NT2/D1 (cell line): Measurements from ENCODE around the gene NTPCR.

ENCODE experiments used
- DNase-seq: peaks from one replicate; pipeline ENCODE4 v3.0.0-alpha.2; 2011; ENCODE audit warnings: low read depth, low spot score
- H3K27me3 ChIP-seq: 2 replicates; pipeline ENCODE4 v1.6.0; 2011; ENCODE audit warnings: mild to moderate bottlenecking; ENCODE audit not compliant: insufficient read length, insufficient read depth
- H3K36me3 ChIP-seq: 2 replicates; pipeline ENCODE4 v1.6.1; 2011; ENCODE audit warnings: mild to moderate bottlenecking, low read length, mixed read lengths; ENCODE audit not compliant: insufficient read depth, insufficient read length
- H3K4me1 ChIP-seq: 2 replicates; pipeline ENCODE4 v1.5.1; 2011; ENCODE audit not compliant: insufficient read depth, insufficient read length
- H3K4me3 ChIP-seq: 2 replicates; pipeline ENCODE4 v1.5.1; 2011; ENCODE audit warnings: low read depth; ENCODE audit not compliant: insufficient read length
- H3K9ac ChIP-seq: 2 replicates; pipeline ENCODE4 v1.6.0; 2011; ENCODE audit warnings: low read depth; ENCODE audit not compliant: insufficient read length
- H3K9me3 ChIP-seq: 2 replicates; pipeline ENCODE4 v1.5.1; 2011; ENCODE audit warnings: mild to moderate bottlenecking, low read length; ENCODE audit not compliant: insufficient read depth
- SUZ12 ChIP-seq: IDR thresholded peaks from 2 replicates; pipeline ENCODE4 v1.6.1; 2011; ENCODE audit not compliant: insufficient read length, insufficient read depth; ENCODE audit errors: extremely low read depth
- YY1 ChIP-seq: IDR thresholded peaks from 2 replicates; pipeline ENCODE4 v1.6.1; 2011; ENCODE audit not compliant: insufficient read length, insufficient read depth
- ZNF274 ChIP-seq: IDR thresholded peaks from 2 replicates; pipeline ENCODE4 v1.6.1; 2011; ENCODE audit warnings: mild to moderate bottlenecking, low read depth, low read length

The NTPCR gene

GRCh38 chr1:232983817-232984567 lies 33.6 kb downstream of the NTPCR start:
- Histone ChIP-seq H3K9me3 (no peaks in the 10 kb centered on the region), H3K9ac (no peak overlapping the region), H3K27me3 (no peaks in the 10 kb centered on the region), H3K4me1 (peaks cover 6% of the 10 kb centered on the region), H3K36me3 (peaks cover 35% of the 10 kb centered on the region), H3K4me3 (no peak overlapping the region)
- no peak for TF ChIP-seq ZNF274
- DNase-seq = no peak

DNA sequence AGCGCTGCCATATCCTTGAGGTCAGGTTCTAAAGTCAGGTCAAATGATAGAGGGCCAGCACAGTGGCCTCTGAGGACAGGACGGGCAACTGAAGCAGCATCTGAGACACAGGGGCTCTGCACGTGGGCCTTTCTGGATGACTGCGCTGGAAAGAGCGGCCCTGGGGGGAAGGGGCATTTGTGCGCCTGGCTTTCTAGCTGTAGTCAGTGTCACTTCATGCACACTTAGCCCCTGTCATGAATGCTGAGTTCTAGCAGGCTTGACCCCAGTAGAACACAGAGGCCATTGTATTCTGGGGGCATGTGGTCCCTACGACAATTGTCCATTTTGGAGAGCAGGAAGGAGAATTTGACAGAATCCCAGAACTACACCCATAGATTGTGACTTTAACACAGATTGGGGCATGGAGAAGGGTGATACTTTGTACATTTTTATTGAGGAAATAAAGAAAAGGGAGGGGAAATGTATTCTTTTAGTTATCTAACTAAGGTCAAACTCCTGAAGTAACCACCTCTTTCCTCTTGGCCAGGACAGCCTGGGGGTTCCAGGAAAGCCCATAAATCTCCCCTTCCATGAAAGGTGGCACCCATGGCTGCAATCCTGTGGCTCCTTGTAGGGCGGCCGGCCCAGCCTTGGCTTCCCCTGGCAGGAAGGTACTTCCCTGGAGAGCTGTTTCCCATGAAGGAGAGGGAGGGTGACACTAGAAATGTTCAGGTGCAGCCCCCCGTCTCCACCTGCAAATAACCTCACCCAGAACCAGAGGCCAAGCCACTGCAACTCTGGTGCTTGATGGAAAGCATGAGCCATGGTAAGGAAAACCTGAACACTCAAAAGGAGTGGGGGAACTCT lies 34.4 kb downstream of the NTPCR start:
- H3K36me3 ChIP-seq = peaks cover 28% of the 10 kb centered on the region
- TF ChIP-seq SUZ12 = no peak
- no peak for TF ChIP-seq YY1
- TF ChIP-seq ZNF274 = no peak
- H3K27me3 ChIP-seq = no peaks in the 10 kb centered on the region
- H3K4me1 ChIP-seq = peaks cover 6% of the 10 kb centered on the region
- no peak overlapping the region for H3K9ac ChIP-seq
- H3K9me3 ChIP-seq = no peaks in the 10 kb centered on the region
- no peak for DNase-seq
- no peak overlapping the region for H3K4me3 ChIP-seq

GRCh38 chr1:232985882-232986526 lies 35.6 kb downstream of the NTPCR start:
- Histone ChIP-seq H3K4me1 (peaks cover 6% of the 10 kb centered on the region), H3K9me3 (no peaks in the 10 kb centered on the region)

DNA sequence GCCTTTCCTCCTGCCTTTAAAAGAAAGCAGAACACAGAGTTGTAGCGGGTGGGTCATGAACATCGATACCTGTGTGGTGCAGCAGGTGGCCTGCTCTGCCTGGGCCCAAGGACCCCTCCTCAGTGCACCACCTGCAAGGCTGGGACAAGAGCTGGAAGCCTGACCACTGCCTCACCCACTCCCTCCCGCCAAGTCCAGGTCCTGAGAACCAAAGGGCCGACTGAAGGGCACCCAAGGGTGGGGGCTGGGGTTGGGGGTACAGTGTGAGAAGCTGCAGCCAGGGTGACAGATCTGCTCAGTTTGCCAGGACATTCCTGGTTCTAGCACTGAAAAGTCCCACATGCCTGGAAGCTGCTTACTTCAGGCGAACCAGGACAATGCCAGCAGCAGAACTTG lies 36.1 kb downstream of the NTPCR start:
- TF ChIP-seq SUZ12 (no peak), ZNF274 (no peak), YY1 (no peak)
- Histone ChIP-seq H3K9ac (no peak overlapping the region), H3K4me1 (peaks cover 6% of the 10 kb centered on the region), H3K36me3 (peaks cover 30% of the 10 kb centered on the region), H3K27me3 (no peaks in the 10 kb centered on the region), H3K9me3 (no peaks in the 10 kb centered on the region), H3K4me3 (no peak overlapping the region)
- no peak for DNase-seq

More at GRCh38 chr1:232985882-232986526, 35.6 kb downstream of the NTPCR start:
- Histone ChIP-seq H3K4me3 (no peak overlapping the region), H3K9ac (no peak overlapping the region), H3K27me3 (no peaks in the 10 kb centered on the region), H3K36me3 (peaks cover 32% of the 10 kb centered on the region)
- no peak for DNase-seq
- TF ChIP-seq YY1 = no peak
- no peak for TF ChIP-seq SUZ12
- TF ChIP-seq ZNF274 = no peak

GRCh38 chr1:232987046-232987773 lies 36.8 kb downstream of the NTPCR start:
- peaks cover 6% of the 10 kb centered on the region for H3K4me1 ChIP-seq
- no peak for DNase-seq
- peaks cover under 1% of the 10 kb centered on the region; the same call in 1 of the 2 replicates for H3K9me3 ChIP-seq
- H3K27me3 ChIP-seq = no peaks in the 10 kb centered on the region
- no peak overlapping the region for H3K4me3 ChIP-seq
- peaks cover 30% of the 10 kb centered on the region for H3K36me3 ChIP-seq
- H3K9ac ChIP-seq = no peak overlapping the region
- TF ChIP-seq ZNF274 (no peak), SUZ12 (no peak), YY1 (no peak)

- Histone ChIP-seq H3K4me3 (no peak overlapping the region), H3K27me3 (no peaks in the 10 kb centered on the region), H3K4me1 (peaks cover 3% of the 10 kb centered on the region), H3K9me3 (peaks cover 6% of the 10 kb centered on the region; the same call in 1 of the 2 replicates), H3K36me3 (peaks cover 30% of the 10 kb centered on the region), H3K9ac (no peak overlapping the region)
- TF ChIP-seq ZNF274 = no peak
- TF ChIP-seq SUZ12 = no peak
- no peak for TF ChIP-seq YY1
- DNase-seq = no peak
Measured at GRCh38 chr1:232987774-232988140, 37.3 kb downstream of the NTPCR start.
